Adrenal gland (tissue), 12 donors: ENCODE results near the gene RGS19. TPM values are rescaled to one million over a fixed set of nuclear protein-coding genes. Genes with fewer than 3 reads are reported as not detected.

Experiments
- DNase-seq, 7 donors: peaks; one replicate each; pipeline ENCODE4 v3.0.0-alpha.2; 2019 to 2020
- H3K27ac ChIP-seq, 5 donors: fragments of 200-600 bp; sonication (generic) in 4 of 5; 1 replicate in 3 of 5; 2 replicates in 2 of 5; pipeline versions ENCODE4 v1.5.1 to v1.8.0; 2016 to 2020; ENCODE audit warnings: mild to moderate bottlenecking in 1 of 5
- H3K27me3 ChIP-seq: fragments of 200-600 bp; 2 replicates; pipeline ENCODE4 v1.8.0; 2021
- H3K36me3 ChIP-seq, 2 donors: fragments of 200-600 bp; replicated peaks in 1 of 2; 1 replicate in 1 of 2; 2 replicates in 1 of 2; pipeline versions ENCODE4 v1.5.1 to v1.8.0; 2018 to 2022
- H3K4me1 ChIP-seq, 2 donors: fragments of 200-600 bp; replicated peaks in 1 of 2; 1 replicate in 1 of 2; 2 replicates in 1 of 2; pipeline versions ENCODE4 v1.5.1 to v1.8.0; 2018 to 2021
- H3K4me3 ChIP-seq, 4 donors: fragments of 200-600 bp; sonication (generic) in 3 of 4; one replicate each; pipeline ENCODE4 v1.5.1; 2016 to 2018
- H3K9me3 ChIP-seq, 3 donors: fragments of 200-600 bp; sonication (generic) in 1 of 3; replicated peaks in 1 of 3; 1 replicate in 2 of 3; 2 replicates in 1 of 3; pipeline versions ENCODE4 v1.5.1 to v1.8.0; 2016 to 2021
- CTCF ChIP-seq, 6 experiments: fragments of 450-650 bp in 4 of 6; fragments of 200-600 bp in 2 of 6; sonication (generic) in 1 of 6; IDR thresholded peaks; 1 replicate in 5 of 6; 2 replicates in 1 of 6; pipeline versions ENCODE4 v1.5.1 to v1.8.0; 2016 to 2021; ENCODE audit warnings: antibody characterized with exemption in 6 of 6, mild to moderate bottlenecking in 2 of 6, moderate library complexity in 1 of 6
- POLR2A ChIP-seq, 2 donors: fragments of 450-650 bp; IDR thresholded peaks; one replicate each; pipeline ENCODE4 v1.6.1; 2017; ENCODE audit warnings: antibody characterized with exemption in 2 of 2, mild to moderate bottlenecking in 2 of 2, moderate library complexity in 1 of 2
- WGBS, 4 donors: extraction: QIAGEN DNeasy Blood & Tissue Kit in 2 of 4; methylation state at CpG; one replicate each; pipeline versions ENCODE4 v1.1.5 to v1.1.7; 2013 to 2017; 5-methylcytosine and 5-hydroxymethylcytosine counted together
- intact Hi-C, 2 donors: fragments of 100-400 bp; cut with DNase I; formaldehyde crosslinking; loops; one replicate each; pipeline versions ENCODE4 v1.14.1 to v1.15.0; 2022 to 2023
- polyA plus RNA-seq, 3 donors: library from polyadenylated mRNA; stranded (reverse); fragments of 200-250 nt in 2 of 3; fragments of 350-450 nt in 1 of 3; fragmentation: Illumina TruSeq in 1 of 3; extraction: RNeasy Lipid Tissue Mini Kit (QIAGEN cat#74804) in 1 of 3; gene quantifications; one replicate each; pipeline ENCODE4 v1.2.3, GENCODE V29; 2013 to 2014
- total RNA-seq, 9 donors: library from RNA; depleted of rRNA in 4 of 9; stranded (reverse); fragments of >200 nt in 4 of 9; fragments of 120-200 nt in 1 of 9; fragmentation: NEBNext Ultra II Directional in 1 of 9; extraction: Animal tissue kit (Norgen Biotek cat#: 25700) in 1 of 9; gene quantifications; one replicate each; pipeline versions ENCODE4 v1.1.0 to v1.2.4, GENCODE V29; 2013 to 2023
- donor health status: healthy with polysubstance abuse.
- donor health status: Bipolar disorder and iron deficiency.
- donor health status: DM: yes; HTN: yes; CAD: no.
- donor health status: DM: no; HTN: no; CAD: no.
- donor health status: DM: no; HTN: no; CAD: no.
- donor health status: DM: yes; HTN: yes; CAD: no.

RGS19 gene
- total and polyA plus RNA-seq, 12 donors = 3.0 to 42.0 (median 15.1) TPM

- Histone ChIP-seq H3K4me3 (no peak overlapping the region), H3K27me3 (peaks cover 21% of the 10 kb centered on the region), H3K36me3 (no peaks in the 10 kb centered on the region), H3K4me1 (peaks cover 0 to 3% of the 10 kb centered on the region in 2 donors), H3K9me3 (no peaks in the 10 kb centered on the region), H3K27ac (no peak overlapping the region)
- TF ChIP-seq POLR2A (IDR thresholded peaks at IDR 0.05) = no peak
- no peak for TF ChIP-seq CTCF (IDR thresholded peaks at IDR 0.05)
- WGBS, 4 donors = 79 to 87% (median 82%) methylated on average over 14 to 25 of the region's 25 CpGs
- peak in 4 of 7 donors; percentile 2 to 45 (median 10) for DNase-seq
- intact Hi-C loops = no loop called here
These were observed 25.5 kb upstream of the RGS19 start for GRCh38 chr20:64104667-64105451.

GRCh38 chr20:64103871-64104666 lies 24.8 kb upstream of the RGS19 start:
- H3K27ac ChIP-seq = no peak overlapping the region
- H3K4me1 ChIP-seq = peaks cover 0 to 3% of the 10 kb centered on the region in 2 donors
- 66 to 76% (median 72%) methylated on average over 14 to 20 of the region's 20 CpGs for WGBS, 4 donors
- H3K9me3 ChIP-seq = no peaks in the 10 kb centered on the region
- H3K36me3 ChIP-seq = no peaks in the 10 kb centered on the region
- peak in 5 of 7 donors; percentile 4 to 49 (median 9) for DNase-seq
- TF ChIP-seq POLR2A (IDR thresholded peaks at IDR 0.05) (no peak), CTCF (IDR thresholded peaks at IDR 0.05) (no peak)
- intact Hi-C loops = no loop called here
- no peak overlapping the region for H3K4me3 ChIP-seq
- H3K27me3 ChIP-seq = peaks cover 21% of the 10 kb centered on the region

GRCh38 chr20:64102647-64103354 lies 23.5 kb upstream of the RGS19 start:
- no peaks in the 10 kb centered on the region for H3K36me3 ChIP-seq
- WGBS, 4 donors = 27 to 52% (median 30%) methylated on average over 11 to 30 of the region's 30 CpGs
- intact Hi-C loops = no loop called here
- H3K27ac ChIP-seq = peak overlapping the region in 1 of 5 donors; percentile 64
- peak overlapping the region in 1 of 4 donors; percentile 50 for H3K4me3 ChIP-seq
- H3K27me3 ChIP-seq = peaks cover 21% of the 10 kb centered on the region
- no peaks in the 10 kb centered on the region for H3K9me3 ChIP-seq
- H3K4me1 ChIP-seq = peaks cover 0 to 3% of the 10 kb centered on the region in 2 donors
- peak in 3 of 7 donors; percentile 2 to 79 (median 11) for DNase-seq
- TF ChIP-seq POLR2A (IDR thresholded peaks at IDR 0.05) = no peak
- TF ChIP-seq CTCF (IDR thresholded peaks at IDR 0.05) = no peak
